HL-60 (cell line): Measurements from ENCODE around the gene CADM2.

Experiments
- DNase-seq, 2 experiments: peaks; one replicate each; pipeline ENCODE4 v3.0.0-alpha.2; 2010 to 2020; ENCODE audit warnings: low read depth in 1 of 2, low spot score in 1 of 2
- H3K27ac ChIP-seq: fragments of 250-450 bp; sonication (Bioruptor Pico); replicated peaks from 2 replicates; pipeline ENCODE4 v1.5.1; 2020; ENCODE audit warnings: mild to moderate bottlenecking, moderate library complexity
- H3K27me3 ChIP-seq: fragments of 250-450 bp; sonication (Bioruptor Pico); 2 replicates; pipeline ENCODE4 v1.5.1; 2021; ENCODE audit warnings: mild to moderate bottlenecking, moderate library complexity; ENCODE audit not compliant: insufficient read depth, poor library complexity, severe bottlenecking
- H3K4me3 ChIP-seq: replicated peaks from 2 replicates; pipeline ENCODE4 v1.5.1; 2011; ENCODE audit warnings: mild to moderate bottlenecking, control low read depth, low read length; ENCODE audit not compliant: insufficient read depth
- CTCF ChIP-seq: IDR thresholded peaks from one replicate; pipeline ENCODE4 v1.5.1; 2011; ENCODE audit warnings: low read length, control low read depth, inconsistent platforms; ENCODE audit not compliant: insufficient read depth
- GABPA ChIP-seq: IDR thresholded peaks from 2 replicates; pipeline ENCODE4 v1.6.1; 2012; ENCODE audit warnings: low read depth
- POLR2AphosphoS5 ChIP-seq: IDR thresholded peaks from 2 replicates; pipeline ENCODE4 v1.6.1; 2012; ENCODE audit warnings: low read depth
- REST ChIP-seq: IDR thresholded peaks from 2 replicates; pipeline ENCODE4 v1.6.1; 2012; ENCODE audit warnings: low read depth; ENCODE audit not compliant: insufficient replicate concordance
- SPI1 ChIP-seq: IDR thresholded peaks from 2 replicates; pipeline ENCODE4 v1.6.1; 2012; ENCODE audit warnings: low read depth, mild to moderate bottlenecking, borderline replicate concordance

Gene CADM2

GRCh38 chr3:85259748-85260147 is 301.0 kb downstream of the CADM2 start:
- no peak overlapping the region for H3K4me3 ChIP-seq
- TF ChIP-seq SPI1 (no peak), POLR2AphosphoS5 (no peak), GABPA (no peak), REST (no peak), CTCF (no peak)
- H3K27ac ChIP-seq: no peak overlapping the region
- H3K27me3 ChIP-seq: no peaks in the 10 kb centered on the region
- no peak for DNase-seq

- no peak for DNase-seq
- no peaks in the 10 kb centered on the region for H3K27me3 ChIP-seq
- no peak overlapping the region for H3K27ac ChIP-seq
- TF ChIP-seq POLR2AphosphoS5 (no peak), GABPA (no peak), CTCF (no peak), REST (no peak), SPI1 (no peak)
- no peak overlapping the region for H3K4me3 ChIP-seq
Observed at GRCh38 chr3:85264381-85264780, 305.6 kb downstream of the CADM2 start.

GRCh38 chr3:85270488-85270887 is 311.7 kb downstream of the CADM2 start:
- no peak for DNase-seq
- TF ChIP-seq REST: no peak
- TF ChIP-seq POLR2AphosphoS5: no peak
- no peak for TF ChIP-seq GABPA
- TF ChIP-seq SPI1: no peak
- TF ChIP-seq CTCF: no peak
- Histone ChIP-seq H3K27me3 (no peaks in the 10 kb centered on the region), H3K27ac (no peak overlapping the region), H3K4me3 (no peak overlapping the region)
